ENCODE results near the gene CPLX1.
"Not testable (repeated sequence)": the region's sequence is repeated elsewhere in the genome, so short reads cannot be mapped to it uniquely, and the experiment has no call there.

Gene CPLX1

GRCh38 chr4:818106-818921 is 7.6 kb downstream of the CPLX1 start:
- DNase-seq: no peak

- no peak for DNase-seq
Measured at GRCh38 chr4:815464-816146, 10.3 kb downstream of the CPLX1 start.

GRCh38 chr4:814312-814850 is 11.5 kb downstream of the CPLX1 start:
- no peak for DNase-seq

GRCh38 chr4:813900-814299 is 12.0 kb downstream of the CPLX1 start:
- DNase-seq: no peak

GRCh38 chr4:808860-809570 is 16.9 kb downstream of the CPLX1 start:
- no peak for DNase-seq

GRCh38 chr4:807792-808191 is 18.1 kb downstream of the CPLX1 start:
- no peak for DNase-seq

- DNase-seq: not testable (repeated sequence)
Measured at GRCh38 chr4:806979-807378, 18.9 kb downstream of the CPLX1 start.

- no peak for DNase-seq
Measured at GRCh38 chr4:804804-805203, 21.1 kb downstream of the CPLX1 start.

GRCh38 chr4:803884-804283 is 22.0 kb downstream of the CPLX1 start:
- no peak for DNase-seq

- no peak for DNase-seq
Measured at GRCh38 chr4:801436-802124, 24.3 kb downstream of the CPLX1 start.

GRCh38 chr4:797066-797465 is 28.9 kb downstream of the CPLX1 start:
- no peak for DNase-seq

GRCh38 chr4:796206-796605 is 29.7 kb downstream of the CPLX1 start:
- no peak for DNase-seq

GRCh38 chr4:795726-796119 is 30.2 kb downstream of the CPLX1 start:
- DNase-seq: no peak

GRCh38 chr4:794900-795725 is 30.8 kb downstream of the CPLX1 start:
- no peak for DNase-seq

- DNase-seq: no peak
Measured at GRCh38 chr4:793941-794621, 31.8 kb downstream of the CPLX1 start.

GRCh38 chr4:793093-793861 is 32.7 kb downstream of the CPLX1 start:
- no peak for DNase-seq

- no peak for DNase-seq
Measured at GRCh38 chr4:792626-793092, 33.3 kb downstream of the CPLX1 start.

- peak; percentile 54 for DNase-seq
Measured at GRCh38 chr4:791898-792625, 33.9 kb downstream of the CPLX1 start.

- no peak for DNase-seq
Measured at GRCh38 chr4:791252-791897, 34.6 kb downstream of the CPLX1 start.
